Omental fat pad (tissue), 4 donors: ENCODE measurements around the gene LPCAT2. TPM values are rescaled to one million over a fixed set of nuclear protein-coding genes. Genes with fewer than 3 reads are reported as not detected.

ENCODE experiments used
- ATAC-seq: fragments of 150-250 bp; one replicate; pipeline ENCODE4 v1.9.1; 2016; ENCODE audit warnings: mild to moderate bottlenecking, moderate library complexity; ENCODE audit not compliant: low FRiP score
- DNase-seq: peaks from one replicate; pipeline ENCODE4 v3.0.0-alpha.2; 2019; ENCODE audit warnings: low spot score
- CTCF ChIP-seq, 3 donors: fragments of 450-650 bp; IDR thresholded peaks; one replicate each; pipeline ENCODE4 v1.5.1; 2016 to 2017; ENCODE audit warnings: antibody characterized with exemption in 3 of 3, mild to moderate bottlenecking in 3 of 3, moderate library complexity in 2 of 3
- total RNA-seq, 4 donors: library from RNA; depleted of rRNA; stranded (reverse); fragments of >200 nt; gene quantifications; one replicate each; pipeline ENCODE4 v1.1.0, GENCODE V29; 2016

Gene LPCAT2
- total RNA-seq, 4 donors from 2014 or later, result 9.6 to 20.5 (median 15.9) TPM

GRCh38 chr16:55621771-55622170, 112.9 kb downstream of the LPCAT2 start:
- no peak for TF ChIP-seq CTCF (IDR thresholded peaks at IDR 0.05)
- DNase-seq, result no peak
- no peak for ATAC-seq

- ATAC-seq, result no peak
- no peak for DNase-seq
- no peak for TF ChIP-seq CTCF (IDR thresholded peaks at IDR 0.05)
Measured at GRCh38 chr16:55622272-55622671, 113.4 kb downstream of the LPCAT2 start.

- DNase-seq (no peak), ATAC-seq (no peak)
- no peak for TF ChIP-seq CTCF (IDR thresholded peaks at IDR 0.05)
Measured at GRCh38 chr16:55622930-55623561, 114.2 kb downstream of the LPCAT2 start.

- ATAC-seq, result no peak
- no peak for DNase-seq
- no peak for TF ChIP-seq CTCF (IDR thresholded peaks at IDR 0.05)
Measured at GRCh38 chr16:55623640-55624039, 114.8 kb downstream of the LPCAT2 start.

GRCh38 chr16:55624696-55625095, 115.8 kb downstream of the LPCAT2 start:
- ATAC-seq, result no peak
- DNase-seq, result no peak
- TF ChIP-seq CTCF (IDR thresholded peaks at IDR 0.05), result no peak

- no peak for TF ChIP-seq CTCF (IDR thresholded peaks at IDR 0.05)
- ATAC-seq (no peak), DNase-seq (no peak)
Measured at GRCh38 chr16:55625843-55626242, 117.0 kb downstream of the LPCAT2 start.

- TF ChIP-seq CTCF (IDR thresholded peaks at IDR 0.05), result no peak
- no peak for DNase-seq
- ATAC-seq, result no peak
Measured at GRCh38 chr16:55628306-55628968, 119.6 kb downstream of the LPCAT2 start.
